Endothelial cell of umbilical vein (primary cell): ENCODE measurements around the gene SEMA7A.

Experiments
- EZH2 ChIP-seq: IDR thresholded peaks from 2 replicates; pipeline ENCODE4 v1.6.1; 2012; ENCODE audit warnings: borderline replicate concordance, low read depth, mild to moderate bottlenecking, moderate library complexity, low read length, inconsistent platforms; ENCODE audit not compliant: severe bottlenecking
- POLR2A ChIP-seq: IDR thresholded peaks from 2 replicates; pipeline ENCODE4 v1.6.1; 2012; ENCODE audit warnings: low read depth, mild to moderate bottlenecking, control low read depth, low read length

DNA sequence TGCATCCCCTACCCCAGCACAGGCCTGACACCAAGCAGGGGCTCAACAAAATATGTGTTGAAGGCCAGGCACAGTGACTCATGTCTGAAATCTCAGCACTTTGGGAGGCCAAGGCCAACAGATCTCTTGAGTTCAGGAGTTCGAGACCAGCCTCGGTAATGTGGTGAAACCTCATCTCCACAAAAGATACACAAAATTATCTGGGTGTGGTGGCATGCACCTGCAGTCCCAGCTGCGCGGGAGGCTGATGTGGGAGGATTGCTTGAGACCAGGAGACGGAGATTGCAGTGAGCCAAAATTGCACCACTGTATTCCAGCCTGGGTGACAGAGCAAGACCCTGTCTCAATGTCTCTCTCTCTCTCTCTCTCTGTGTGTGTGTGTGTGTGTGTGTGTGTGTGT is 35.6 kb downstream of the SEMA7A start:
- TF ChIP-seq POLR2A (no peak), EZH2 (no peak)
